Naive thymus-derived CD4-positive, alpha-beta T cell (primary cell): Measurements from ENCODE around the gene SEBOX. TPM values are rescaled to one million over a fixed set of nuclear protein-coding genes. Genes with fewer than 3 reads are reported as not detected.

Experiments
- ATAC-seq: fragments of 150-1000 bp; cut with Tn5 transposase; 2 replicates; pipeline ENCODE4 v1.10.0; 2021; ENCODE audit warnings: mild to moderate bottlenecking, moderate library complexity
- CTCF ChIA-PET: fragments of 350-600 bp; sonication (Branson Sonifier 250); formaldehyde crosslinking; loops from one replicate; lab custom pipeline; 2021; ENCODE audit warnings: antibody characterized with exemption; lab: Charles Lee
- POLR2A ChIA-PET: fragments of 350-600 bp; sonication (Branson Sonifier 250); formaldehyde crosslinking; loops from one replicate; lab custom pipeline; 2021; ENCODE audit warnings: antibody characterized with exemption, inconsistent platforms; lab: Charles Lee
- DNase-seq, 9 donors: peaks; one replicate each; pipeline versions ENCODE4 v3.0.0 to v3.0.0-alpha.2; 2020 to 2022; ENCODE audit warnings: mixed read lengths in 1 of 9
- H3K27ac ChIP-seq: one replicate; pipeline ENCODE4 v1.7.0; 2013; ENCODE audit warnings: mild to moderate bottlenecking, low read depth, low read length, moderate library complexity
- H3K27me3 ChIP-seq, 2 donors: one replicate each; pipeline ENCODE4 v1.7.0; 2013; ENCODE audit warnings: low read length in 2 of 2, mild to moderate bottlenecking in 2 of 2, moderate library complexity in 2 of 2; ENCODE audit not compliant: control insufficient read depth in 2 of 2, insufficient read depth in 2 of 2
- H3K36me3 ChIP-seq, 3 experiments: 1 replicate in 2 of 3; 2 replicates in 1 of 3; pipeline ENCODE4 v1.7.0; 2013; ENCODE audit warnings: low read length in 3 of 3, mild to moderate bottlenecking in 3 of 3, moderate library complexity in 1 of 3; ENCODE audit not compliant: insufficient read depth in 3 of 3, control insufficient read depth in 2 of 3
- H3K4me1 ChIP-seq, 2 donors: one replicate each; pipeline ENCODE4 v1.7.0; 2013; ENCODE audit warnings: low read length in 2 of 2, mild to moderate bottlenecking in 2 of 2, moderate library complexity in 1 of 2; ENCODE audit not compliant: control insufficient read depth in 2 of 2, insufficient read depth in 2 of 2
- H3K4me3 ChIP-seq: 2 replicates; pipeline ENCODE4 v1.7.0; 2013; ENCODE audit warnings: mild to moderate bottlenecking, low read length
- H3K9me3 ChIP-seq, 3 experiments: 1 replicate in 2 of 3; 2 replicates in 1 of 3; pipeline ENCODE4 v1.7.0; 2013; ENCODE audit warnings: low read length in 3 of 3; ENCODE audit not compliant: control insufficient read depth in 2 of 3
- H3K27ac Mint-ChIP-seq, 9 donors: one replicate each; pipeline ENCODE4 v1.8.0; 2020 to 2022; ENCODE audit warnings: mixed read lengths in 9 of 9, mild to moderate bottlenecking in 8 of 9, moderate library complexity in 5 of 9, inconsistent platforms in 2 of 9
- H3K27me3 Mint-ChIP-seq, 5 donors: one replicate each; pipeline ENCODE4 v1.8.0; 2021 to 2022; ENCODE audit warnings: mixed read lengths in 5 of 5, mild to moderate bottlenecking in 1 of 5
- H3K36me3 Mint-ChIP-seq, 5 donors: one replicate each; pipeline ENCODE4 v1.8.0; 2020 to 2022; ENCODE audit warnings: mixed read lengths in 5 of 5, mild to moderate bottlenecking in 3 of 5, inconsistent platforms in 1 of 5
- H3K4me1 Mint-ChIP-seq, 7 donors: one replicate each; pipeline ENCODE4 v1.8.0; 2020 to 2022; ENCODE audit warnings: mixed read lengths in 7 of 7, mild to moderate bottlenecking in 3 of 7, inconsistent platforms in 1 of 7
- H3K4me3 Mint-ChIP-seq, 10 donors: one replicate each; pipeline ENCODE4 v1.8.0; 2020 to 2022; ENCODE audit warnings: mild to moderate bottlenecking in 10 of 10, mixed read lengths in 10 of 10, moderate library complexity in 6 of 10, inconsistent platforms in 2 of 10
- H3K9me3 Mint-ChIP-seq, 11 donors: one replicate each; pipeline ENCODE4 v1.8.0; 2020 to 2022; ENCODE audit warnings: mixed read lengths in 11 of 11, mild to moderate bottlenecking in 4 of 11, inconsistent platforms in 1 of 11, moderate library complexity in 1 of 11
- intact Hi-C, 2 donors: fragments of 100-400 bp; cut with micrococcal nuclease; formaldehyde crosslinking; loops; one replicate each; pipeline ENCODE4 v1.15.1; 2023
- polyA plus RNA-seq, 2 donors: library from polyadenylated mRNA; unstranded; fragments of 300-500 nt; fragmentation: Illumina TruSeq; gene quantifications; one replicate each; pipeline ENCODE4 v1.2.3, GENCODE V29; 2021
- total RNA-seq, 6 experiments: library from RNA in 5 of 6; stranded (reverse) in 5 of 6; gene quantifications; 1 replicate in 5 of 6; 2 replicates in 1 of 6; pipeline ENCODE4 v1.2.3 and lab custom pipeline; 2021 to 2026

The SEBOX gene, protein sequence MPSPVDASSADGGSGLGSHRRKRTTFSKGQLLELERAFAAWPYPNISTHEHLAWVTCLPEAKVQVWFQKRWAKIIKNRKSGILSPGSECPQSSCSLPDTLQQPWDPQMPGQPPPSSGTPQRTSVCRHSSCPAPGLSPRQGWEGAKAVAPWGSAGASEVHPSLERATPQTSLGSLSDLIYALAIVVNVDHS
- total RNA-seq = not detected
- not detected for polyA plus RNA-seq
- not detected for total RNA-seq (lab: John Stamatoyannopoulos, UW)

DNA sequence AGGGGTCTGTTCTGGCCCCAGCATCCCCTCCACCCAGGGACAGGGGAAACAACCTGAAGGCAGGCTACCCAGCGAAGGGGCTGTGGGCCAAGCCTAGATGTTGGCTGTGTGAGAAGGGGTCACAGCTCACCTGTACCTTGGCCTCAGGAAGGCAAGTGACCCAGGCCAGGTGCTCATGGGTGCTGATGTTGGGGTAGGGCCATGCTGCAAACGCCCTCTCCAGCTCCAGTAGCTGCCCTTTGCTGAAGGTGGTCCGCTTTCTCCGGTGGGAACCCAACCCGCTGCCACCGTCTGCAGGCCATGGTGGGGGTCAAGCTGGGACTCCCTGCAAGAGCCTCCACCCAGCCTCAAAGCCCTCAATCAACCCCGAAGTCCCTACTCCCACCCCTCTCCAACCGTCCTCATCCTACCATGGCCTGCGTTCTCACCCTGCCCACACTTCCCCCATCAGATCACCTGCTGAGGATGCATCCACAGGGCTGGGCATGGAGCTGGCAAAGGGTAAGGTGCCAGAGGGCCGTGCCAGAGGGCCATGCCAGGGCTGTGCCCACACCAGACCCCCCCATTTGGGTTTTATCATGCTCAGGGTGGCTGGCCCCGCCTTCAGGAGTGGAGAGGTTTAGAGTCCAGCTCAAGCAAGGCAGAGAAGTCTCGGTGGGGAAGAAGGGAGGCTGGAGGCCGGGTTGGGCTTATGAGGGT lies at the start of gene SEBOX:
Gene SEBOX, minus strand, starts transcription at position 535 of the 699 bp plus-strand sequence. Its CDS starts 48 bp downstream, at position 487.
- H3K36me3 Mint-ChIP-seq = peaks cover 0 to 12% (median 9%) of the 10 kb centered on the region in 5 donors
- Histone ChIP-seq H3K4me3 (no peak within 1 kb of the TSS), H3K27ac (no peak within 1 kb of the TSS), H3K36me3 (peaks cover 13 to 57% (median 26%) of the 10 kb centered on the region in 3 experiments), H3K4me1 (no peaks in the 10 kb centered on the region), H3K9me3 (no peaks in the 10 kb centered on the region), H3K27me3 (no peaks in the 10 kb centered on the region)
- intact Hi-C loops = no loop called here
- no peaks in the 10 kb centered on the region for H3K9me3 Mint-ChIP-seq
- no peaks in the 10 kb centered on the region for H3K27me3 Mint-ChIP-seq
- DNase-seq = no peak
- H3K4me1 Mint-ChIP-seq = no peaks in the 10 kb centered on the region
- POLR2A ChIA-PET = no interaction called here
- no peak within 1 kb of the TSS for H3K4me3 Mint-ChIP-seq
- peak within 1 kb of the TSS in 2 of 9 donors; percentile 22 to 69 for H3K27ac Mint-ChIP-seq
- CTCF ChIA-PET = no interaction called here
- ATAC-seq = no peak

DNA sequence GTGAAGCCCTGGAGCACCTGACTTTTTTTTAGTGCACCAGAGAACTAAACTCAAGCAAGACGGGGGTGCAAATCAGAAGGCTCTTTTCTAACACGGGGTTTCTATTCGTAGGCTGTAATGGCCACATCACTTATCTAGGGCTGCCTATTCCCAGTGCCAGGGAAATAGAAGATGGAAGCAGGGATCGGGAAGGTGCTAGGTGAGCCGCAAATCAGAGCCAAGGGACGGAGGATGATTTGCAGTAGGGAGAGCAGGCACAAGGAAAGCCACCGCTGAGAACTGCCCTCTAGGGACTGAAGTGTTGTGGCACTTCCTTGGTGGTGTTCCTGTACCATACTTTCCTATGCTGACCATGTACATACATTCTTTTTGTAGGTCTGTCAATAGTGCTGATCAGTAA lies 48.8 kb upstream of the SEBOX start:
- Histone ChIP-seq H3K27ac (no peak overlapping the region), H3K4me3 (no peak overlapping the region), H3K27me3 (no peaks in the 10 kb centered on the region), H3K9me3 (no peaks in the 10 kb centered on the region), H3K36me3 (no peaks in the 10 kb centered on the region), H3K4me1 (no peaks in the 10 kb centered on the region)
- H3K4me1 Mint-ChIP-seq = peaks cover 0 to 6% (median 4%) of the 10 kb centered on the region in 7 donors
- H3K9me3 Mint-ChIP-seq = peaks cover 0 to 2% (median 0%) of the 10 kb centered on the region in 11 donors
- ATAC-seq = no peak
- ChIA-PET CTCF (no interaction called here), POLR2A (no interaction called here)
- H3K27me3 Mint-ChIP-seq = peaks cover 0 to 37% (median 8%) of the 10 kb centered on the region in 5 donors
- intact Hi-C loops = no loop called here
- H3K27ac Mint-ChIP-seq = no peak overlapping the region
- no peak for DNase-seq
- H3K36me3 Mint-ChIP-seq = no peaks in the 10 kb centered on the region
- H3K4me3 Mint-ChIP-seq = no peak overlapping the region

DNA sequence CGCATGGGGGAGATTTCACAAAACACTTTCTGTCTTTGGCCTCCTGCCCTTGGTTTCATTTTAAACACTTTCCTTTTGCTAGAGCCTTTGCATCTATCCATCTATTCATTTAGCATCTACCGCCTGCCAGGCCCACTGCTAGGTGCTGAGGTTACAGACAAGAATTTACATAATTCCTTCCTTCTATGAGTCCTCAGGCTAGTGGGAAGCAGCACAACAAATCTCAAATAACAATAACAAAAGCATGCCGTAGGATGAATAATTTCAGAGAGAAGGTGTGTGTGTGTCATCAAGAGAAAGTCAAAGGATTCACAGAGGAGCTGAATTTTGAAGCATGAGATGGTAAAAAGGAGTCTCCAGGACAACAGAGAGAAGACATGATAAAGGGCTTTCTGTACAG lies 47.1 kb upstream of the SEBOX start:
- Histone ChIP-seq H3K4me1 (no peaks in the 10 kb centered on the region), H3K4me3 (no peak overlapping the region), H3K27me3 (no peaks in the 10 kb centered on the region), H3K27ac (no peak overlapping the region), H3K9me3 (no peaks in the 10 kb centered on the region), H3K36me3 (no peaks in the 10 kb centered on the region)
- H3K27me3 Mint-ChIP-seq = peaks cover 0 to 45% (median 16%) of the 10 kb centered on the region in 5 donors
- H3K27ac Mint-ChIP-seq = no peak overlapping the region
- peaks cover 0 to 2% (median 0%) of the 10 kb centered on the region in 11 donors for H3K9me3 Mint-ChIP-seq
- CTCF ChIA-PET = no interaction called here
- no peak for DNase-seq
- no peaks in the 10 kb centered on the region for H3K36me3 Mint-ChIP-seq
- intact Hi-C loops = no loop called here
- POLR2A ChIA-PET = no interaction called here
- H3K4me1 Mint-ChIP-seq = peaks cover 0 to 6% (median 4%) of the 10 kb centered on the region in 7 donors
- no peak for ATAC-seq
- H3K4me3 Mint-ChIP-seq = no peak overlapping the region

DNA sequence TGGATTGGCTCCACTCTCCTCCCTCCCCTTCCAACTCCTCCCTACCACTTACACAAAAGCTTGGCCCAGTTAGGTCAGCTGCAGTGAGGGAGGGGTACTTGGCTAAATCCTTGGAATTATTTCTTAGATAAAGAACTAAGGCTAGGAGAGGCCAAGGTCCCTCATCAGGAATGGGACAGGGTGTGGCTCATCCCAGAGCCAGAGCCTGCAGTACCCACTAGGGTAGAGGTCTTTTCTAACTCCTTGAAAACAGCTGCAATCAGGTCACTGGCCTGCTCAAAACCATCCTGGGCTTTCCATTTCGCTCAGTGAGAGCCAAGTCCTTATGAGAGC lies 42.9 kb upstream of the SEBOX start:
- H3K27me3 ChIP-seq = no peaks in the 10 kb centered on the region
- no peaks in the 10 kb centered on the region for H3K36me3 ChIP-seq
- intact Hi-C loops = loop anchor here in 1 of 2 donors (5.0 kb wide), 1 partner anchor 36 kb away; the partner anchor contains the start of genes SARM1 and VTN
- H3K4me1 Mint-ChIP-seq = peaks cover 4 to 18% (median 9%) of the 10 kb centered on the region in 7 donors
- H3K4me1 ChIP-seq = peaks cover 0 to 9% of the 10 kb centered on the region in 2 donors
- H3K36me3 Mint-ChIP-seq = no peaks in the 10 kb centered on the region
- H3K9me3 Mint-ChIP-seq = no peaks in the 10 kb centered on the region
- DNase-seq (no peak), ATAC-seq (no peak)
- H3K4me3 ChIP-seq = no peak overlapping the region
- CTCF ChIA-PET = interaction anchor here (4.0 kb wide), 1 partner anchor 9 kb away, joined by 15 read pairs; no protein-coding TSS in a partner anchor
- POLR2A ChIA-PET = no interaction called here
- no peaks in the 10 kb centered on the region for H3K9me3 ChIP-seq
- no peak overlapping the region for H3K27ac ChIP-seq
- peaks cover 0 to 34% (median 8%) of the 10 kb centered on the region in 5 donors for H3K27me3 Mint-ChIP-seq
- no peak overlapping the region for H3K27ac Mint-ChIP-seq
- peak overlapping the region in 3 of 10 donors; percentile 9 to 54 (median 16) for H3K4me3 Mint-ChIP-seq

DNA sequence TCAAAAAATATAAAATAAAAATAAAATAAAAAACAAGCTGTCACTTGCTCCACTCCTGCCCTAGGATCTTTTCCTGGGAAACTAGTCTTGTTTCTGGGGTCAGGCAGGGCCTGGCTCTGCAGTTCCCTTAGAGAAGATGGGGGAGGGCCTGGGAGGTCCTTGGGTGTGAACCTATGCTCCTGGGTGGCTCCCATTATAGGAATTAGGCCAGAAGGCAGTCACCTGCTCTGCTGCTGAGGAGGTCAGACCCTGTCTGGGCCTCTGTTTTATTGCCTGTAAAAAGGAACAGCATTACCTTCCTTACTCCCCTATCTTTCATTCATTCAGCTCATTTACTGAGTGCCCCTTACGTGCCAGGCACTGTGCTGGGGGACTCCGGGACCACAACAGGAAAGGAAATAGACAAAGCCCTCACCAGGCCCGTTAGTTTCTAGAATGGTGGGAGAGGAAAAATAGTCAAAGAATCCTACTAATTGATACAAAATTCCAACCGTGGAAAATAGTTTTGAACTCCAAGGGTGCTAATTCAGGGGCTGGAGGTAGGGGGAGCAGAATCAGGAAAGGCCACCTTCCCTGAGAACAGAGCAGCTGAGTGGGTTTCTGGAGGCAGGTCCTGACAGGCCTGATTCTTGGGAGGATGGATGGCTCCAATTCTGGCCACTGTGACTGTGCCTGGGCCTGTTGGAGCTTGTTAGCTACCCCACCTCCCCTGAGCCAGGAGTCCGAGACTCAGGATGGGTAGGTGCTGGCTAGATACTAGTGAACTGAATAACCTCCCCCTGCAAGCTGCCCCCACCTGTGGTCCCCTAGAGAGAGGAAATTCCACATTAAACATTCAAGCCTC lies 42.4 kb upstream of the SEBOX start:
- Mint-ChIP-seq H3K9me3 (no peaks in the 10 kb centered on the region), H3K27ac (peak overlapping the region in 1 of 9 donors; percentile 30), H3K4me3 (peak overlapping the region in 8 of 10 donors; percentile 1 to 86 (median 38)), H3K36me3 (no peaks in the 10 kb centered on the region), H3K27me3 (peaks cover 0 to 31% (median 8%) of the 10 kb centered on the region in 5 donors), H3K4me1 (peaks cover 4 to 18% (median 9%) of the 10 kb centered on the region in 7 donors)
- H3K9me3 ChIP-seq = no peaks in the 10 kb centered on the region
- no peak overlapping the region for H3K4me3 ChIP-seq
- no peak overlapping the region for H3K27ac ChIP-seq
- ChIA-PET CTCF (interaction anchor here (4.0 kb wide), 1 partner anchor 10 kb away, joined by 15 read pairs; no protein-coding TSS in a partner anchor), POLR2A (no interaction called here)
- intact Hi-C loops = loop anchor here in 1 of 2 donors (5.0 kb wide), 1 partner anchor 35 kb away; the partner anchor contains the start of genes SARM1 and VTN
- peaks cover 0 to 9% of the 10 kb centered on the region in 2 donors for H3K4me1 ChIP-seq
- no peaks in the 10 kb centered on the region for H3K27me3 ChIP-seq
- no peak for DNase-seq
- no peaks in the 10 kb centered on the region for H3K36me3 ChIP-seq
- ATAC-seq = no peak

DNA sequence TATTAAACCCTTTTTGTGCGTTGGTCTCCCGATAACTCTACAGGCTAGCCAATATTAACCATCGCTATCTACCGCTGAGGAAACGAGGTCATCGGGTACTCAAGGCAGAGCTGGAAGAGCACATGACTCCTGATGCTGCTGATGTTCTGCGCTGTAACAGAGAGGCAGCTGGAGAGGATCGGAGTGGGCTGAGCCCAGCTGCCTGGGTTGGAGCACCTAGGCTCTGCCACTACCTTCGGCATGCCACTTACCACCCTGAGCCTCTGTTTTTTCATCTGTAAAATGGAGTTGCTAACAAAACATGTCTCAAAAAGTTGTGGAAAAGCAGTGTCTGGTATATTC lies 41.4 kb upstream of the SEBOX start:
- Histone ChIP-seq H3K27ac (peak overlapping the region; percentile 52), H3K4me1 (peaks cover 0 to 9% of the 10 kb centered on the region in 2 donors), H3K36me3 (no peaks in the 10 kb centered on the region), H3K4me3 (peak overlapping the region; percentile 27), H3K27me3 (no peaks in the 10 kb centered on the region), H3K9me3 (no peaks in the 10 kb centered on the region)
- DNase-seq = peak in 1 of 9 donors; percentile 7
- ChIA-PET CTCF (interaction anchor here (4.0 kb wide), 1 partner anchor 11 kb away, joined by 15 read pairs; no protein-coding TSS in a partner anchor), POLR2A (interaction anchor here (1.1 kb wide), 1 partner anchor 48 kb away, joined by 5 read pairs; no protein-coding TSS in a partner anchor)
- Mint-ChIP-seq H3K27me3 (peaks cover 0 to 24% (median 8%) of the 10 kb centered on the region in 5 donors), H3K27ac (peak overlapping the region in 5 of 9 donors; percentile 48 to 81 (median 68)), H3K4me1 (peaks cover 4 to 18% (median 13%) of the 10 kb centered on the region in 7 donors), H3K9me3 (no peaks in the 10 kb centered on the region), H3K36me3 (no peaks in the 10 kb centered on the region), H3K4me3 (peak overlapping the region; percentile 79 to 88 (median 83))
- ATAC-seq = peak; percentile 27
- intact Hi-C loops = loop anchor here in 1 of 2 donors (5.0 kb wide), 1 partner anchor 34 kb away; the partner anchor contains the start of genes SARM1 and VTN
